NCI-H1694 (cell line): ENCODE measurements around the gene LTB.
A peak's percentile ranks its signal among the peaks of the same experiment; 100 is the strongest.
"Not testable (repeated sequence)": the region's sequence is repeated elsewhere in the genome, so short reads cannot be mapped to it uniquely, and the experiment has no call there.

Experiments
- DNase-seq: peaks from one replicate; lab custom pipeline; 2025; lab: John Stamatoyannopoulos, UW

LTB gene

GRCh38 chr6:31609519-31610406 lies 27.5 kb upstream of the LTB start:
- DNase-seq = no peak

GRCh38 chr6:31607317-31607716 lies 25.1 kb upstream of the LTB start:
- DNase-seq = no peak

GRCh38 chr6:31597006-31597405 lies 14.8 kb upstream of the LTB start:
- DNase-seq = peak; percentile 49

GRCh38 chr6:31592396-31592771 lies 10.2 kb upstream of the LTB start:
- no peak for DNase-seq

GRCh38 chr6:31590691-31591090 lies 8.5 kb upstream of the LTB start:
- DNase-seq = not testable (repeated sequence)

GRCh38 chr6:31588871-31589650 lies 6.8 kb upstream of the LTB start:
- no peak for DNase-seq

- DNase-seq = no peak
Observed at GRCh38 chr6:31587791-31588777, 5.9 kb upstream of the LTB start.

- no peak for DNase-seq
Observed at GRCh38 chr6:31586599-31587281, 4.5 kb upstream of the LTB start.

- DNase-seq = no peak
Observed at GRCh38 chr6:31586008-31586407, 3.8 kb upstream of the LTB start, which contains the start of gene LST1. Gene LST1 (plus strand): TSS chr6:31586277. CDS start chr6:31587300, 1,023 bp downstream.

DNA sequence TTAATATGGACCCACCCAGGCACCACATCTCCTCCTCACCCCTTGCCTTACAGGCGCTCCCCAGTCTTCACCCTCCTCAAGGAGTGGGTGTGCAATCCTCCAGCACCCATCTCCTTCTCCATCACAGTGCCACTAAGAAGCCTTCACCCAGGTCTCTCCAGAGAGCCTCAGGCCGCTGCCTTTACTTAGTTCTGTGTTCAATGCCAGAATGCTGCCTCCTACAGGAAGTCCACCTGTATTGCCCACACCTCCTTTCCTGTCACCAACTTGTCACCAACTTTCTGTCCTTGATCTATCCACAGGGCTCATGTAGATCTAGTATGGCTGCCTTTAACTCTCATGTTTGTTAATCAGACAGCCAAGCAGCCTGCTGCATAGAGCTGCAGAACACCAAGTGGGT lies 3.3 kb upstream of the LTB start:
- DNase-seq = peak; percentile 2

- DNase-seq = no peak
Observed at GRCh38 chr6:31581434-31582229, 592 bp downstream of the LTB start.

- peak; percentile 46 for DNase-seq
Observed at GRCh38 chr6:31580807-31581433, 1.3 kb downstream of the LTB start.

DNA sequence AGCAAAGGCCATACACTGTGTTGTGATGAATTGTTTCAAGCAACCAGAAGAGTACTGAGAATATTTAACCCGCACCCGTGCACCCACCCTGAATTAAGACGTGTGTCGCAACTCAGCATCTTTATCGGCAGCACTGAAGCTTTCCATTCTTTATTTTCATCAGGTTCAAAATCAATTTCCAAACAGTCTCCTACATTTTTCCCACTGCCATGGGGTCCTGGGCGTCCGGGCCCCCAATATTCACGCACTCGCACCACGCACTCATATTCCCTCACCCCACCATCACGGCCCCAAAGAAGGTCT lies 1.8 kb downstream of the LTB start:
- DNase-seq = no peak

DNA sequence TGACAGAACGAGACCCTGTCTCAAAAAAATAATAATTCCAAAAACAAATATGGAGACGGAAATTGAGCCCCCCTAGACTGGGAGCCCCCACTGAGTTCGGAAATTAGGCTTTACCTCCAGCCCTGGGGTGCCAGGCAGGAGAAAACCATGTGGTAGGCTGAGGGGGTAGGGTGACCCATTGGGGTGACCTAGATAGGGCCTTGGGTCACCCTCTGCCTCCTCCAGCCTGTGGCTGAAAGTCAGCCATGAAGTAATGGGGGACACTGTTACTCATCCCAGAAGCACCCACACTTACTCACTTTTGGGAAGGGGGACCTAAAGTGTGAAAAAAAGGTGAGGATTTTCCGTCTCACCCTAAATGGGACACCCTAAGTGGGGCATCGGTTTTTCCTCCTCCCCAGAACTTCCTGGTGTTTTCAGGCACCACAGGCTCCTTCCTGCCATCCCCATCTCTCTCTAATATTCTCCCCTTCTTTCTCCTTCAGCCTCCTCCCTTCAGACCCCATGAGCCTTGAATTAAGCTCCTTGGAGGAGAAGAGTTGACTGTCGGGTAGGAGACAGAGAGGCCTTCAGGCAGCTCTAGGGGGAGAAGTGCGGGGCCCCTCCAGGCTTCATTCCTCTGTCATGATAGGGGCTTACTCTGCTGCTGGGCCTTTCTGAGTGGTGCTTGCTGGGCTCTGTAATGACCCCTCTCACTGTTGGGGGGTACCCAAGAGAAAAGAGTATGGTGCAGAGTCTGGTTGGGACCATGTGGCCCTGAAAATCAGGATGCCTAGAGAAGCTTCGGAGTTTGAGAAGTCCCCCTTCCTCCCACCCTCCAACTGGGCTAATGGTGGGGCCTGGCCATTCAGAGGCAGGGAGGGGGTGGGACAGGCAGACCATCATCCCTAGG lies 2.4 kb downstream of the LTB start:
- DNase-seq = no peak

DNA sequence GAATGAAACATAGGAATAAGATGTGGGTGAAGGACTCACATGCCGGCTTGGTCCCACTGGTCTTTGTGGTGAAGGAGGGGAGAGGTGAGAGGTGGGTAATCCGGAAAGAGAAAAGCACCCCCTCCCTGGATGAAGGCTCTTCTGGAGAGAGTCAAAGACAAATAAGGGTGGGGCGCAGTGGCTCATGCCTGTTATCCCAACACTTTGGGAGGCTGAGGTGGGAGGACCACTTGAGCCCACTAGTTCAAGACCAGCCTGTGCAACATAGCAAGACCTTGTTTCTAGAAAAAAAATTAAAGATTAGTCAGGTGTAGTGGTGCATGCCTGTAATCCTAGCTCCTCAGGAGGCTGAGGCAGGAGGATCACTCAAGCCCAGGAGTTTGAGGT lies 3.1 kb downstream of the LTB start:
- DNase-seq = no peak

- DNase-seq = no peak
Observed at GRCh38 chr6:31578184-31579118, 3.8 kb downstream of the LTB start.

DNA sequence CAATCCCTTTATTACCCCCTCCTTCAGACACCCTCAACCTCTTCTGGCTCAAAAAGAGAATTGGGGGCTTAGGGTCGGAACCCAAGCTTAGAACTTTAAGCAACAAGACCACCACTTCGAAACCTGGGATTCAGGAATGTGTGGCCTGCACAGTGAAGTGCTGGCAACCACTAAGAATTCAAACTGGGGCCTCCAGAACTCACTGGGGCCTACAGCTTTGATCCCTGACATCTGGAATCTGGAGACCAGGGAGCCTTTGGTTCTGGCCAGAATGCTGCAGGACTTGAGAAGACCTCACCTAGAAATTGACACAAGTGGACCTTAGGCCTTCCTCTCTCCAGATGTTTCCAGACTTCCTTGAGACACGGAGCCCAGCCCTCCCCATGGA lies 4.7 kb downstream of the LTB start:
- DNase-seq = no peak
